HT1080 (cell line): ENCODE data around the gene CEP152. TPM values are rescaled to one million over a fixed set of nuclear protein-coding genes. Genes with fewer than 3 reads are reported as not detected.
"Not testable (repeated sequence)": the region's sequence is repeated elsewhere in the genome, so short reads cannot be mapped to it uniquely, and the experiment has no call there.

Experiments used
- DNase-seq: peaks from one replicate; pipeline ENCODE4 v3.0.0-alpha.2; 2015; ENCODE audit warnings: low read depth
- polyA plus RNA-seq, 2 experiments: library from polyadenylated mRNA; depleted of rRNA; stranded (reverse); fragments of >200 nt; gene quantifications; 2 replicates each; pipeline ENCODE4 v1.2.3, GENCODE V29; 2015
- total RNA-seq: library from RNA; depleted of rRNA; stranded (reverse); fragments of >200 nt; shearing (Covaris generic); gene quantifications from 2 replicates; pipeline ENCODE4 v1.2.3, GENCODE V29; 2014; rRNA removed

Gene CEP152, protein sequence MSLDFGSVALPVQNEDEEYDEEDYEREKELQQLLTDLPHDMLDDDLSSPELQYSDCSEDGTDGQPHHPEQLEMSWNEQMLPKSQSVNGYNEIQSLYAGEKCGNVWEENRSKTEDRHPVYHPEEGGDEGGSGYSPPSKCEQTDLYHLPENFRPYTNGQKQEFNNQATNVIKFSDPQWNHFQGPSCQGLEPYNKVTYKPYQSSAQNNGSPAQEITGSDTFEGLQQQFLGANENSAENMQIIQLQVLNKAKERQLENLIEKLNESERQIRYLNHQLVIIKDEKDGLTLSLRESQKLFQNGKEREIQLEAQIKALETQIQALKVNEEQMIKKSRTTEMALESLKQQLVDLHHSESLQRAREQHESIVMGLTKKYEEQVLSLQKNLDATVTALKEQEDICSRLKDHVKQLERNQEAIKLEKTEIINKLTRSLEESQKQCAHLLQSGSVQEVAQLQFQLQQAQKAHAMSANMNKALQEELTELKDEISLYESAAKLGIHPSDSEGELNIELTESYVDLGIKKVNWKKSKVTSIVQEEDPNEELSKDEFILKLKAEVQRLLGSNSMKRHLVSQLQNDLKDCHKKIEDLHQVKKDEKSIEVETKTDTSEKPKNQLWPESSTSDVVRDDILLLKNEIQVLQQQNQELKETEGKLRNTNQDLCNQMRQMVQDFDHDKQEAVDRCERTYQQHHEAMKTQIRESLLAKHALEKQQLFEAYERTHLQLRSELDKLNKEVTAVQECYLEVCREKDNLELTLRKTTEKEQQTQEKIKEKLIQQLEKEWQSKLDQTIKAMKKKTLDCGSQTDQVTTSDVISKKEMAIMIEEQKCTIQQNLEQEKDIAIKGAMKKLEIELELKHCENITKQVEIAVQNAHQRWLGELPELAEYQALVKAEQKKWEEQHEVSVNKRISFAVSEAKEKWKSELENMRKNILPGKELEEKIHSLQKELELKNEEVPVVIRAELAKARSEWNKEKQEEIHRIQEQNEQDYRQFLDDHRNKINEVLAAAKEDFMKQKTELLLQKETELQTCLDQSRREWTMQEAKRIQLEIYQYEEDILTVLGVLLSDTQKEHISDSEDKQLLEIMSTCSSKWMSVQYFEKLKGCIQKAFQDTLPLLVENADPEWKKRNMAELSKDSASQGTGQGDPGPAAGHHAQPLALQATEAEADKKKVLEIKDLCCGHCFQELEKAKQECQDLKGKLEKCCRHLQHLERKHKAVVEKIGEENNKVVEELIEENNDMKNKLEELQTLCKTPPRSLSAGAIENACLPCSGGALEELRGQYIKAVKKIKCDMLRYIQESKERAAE (N-terminal part only)
- total RNA-seq: 6.3 and 14.5 TPM in 2 replicates
- polyA plus RNA-seq (2015; cell fraction: cytosol; rRNA removed): 4.5 and 5.3 TPM in 2 replicates
- polyA plus RNA-seq (2015; cell fraction: nucleus; rRNA removed): 23.0 and 28.2 TPM in 2 replicates

DNA sequence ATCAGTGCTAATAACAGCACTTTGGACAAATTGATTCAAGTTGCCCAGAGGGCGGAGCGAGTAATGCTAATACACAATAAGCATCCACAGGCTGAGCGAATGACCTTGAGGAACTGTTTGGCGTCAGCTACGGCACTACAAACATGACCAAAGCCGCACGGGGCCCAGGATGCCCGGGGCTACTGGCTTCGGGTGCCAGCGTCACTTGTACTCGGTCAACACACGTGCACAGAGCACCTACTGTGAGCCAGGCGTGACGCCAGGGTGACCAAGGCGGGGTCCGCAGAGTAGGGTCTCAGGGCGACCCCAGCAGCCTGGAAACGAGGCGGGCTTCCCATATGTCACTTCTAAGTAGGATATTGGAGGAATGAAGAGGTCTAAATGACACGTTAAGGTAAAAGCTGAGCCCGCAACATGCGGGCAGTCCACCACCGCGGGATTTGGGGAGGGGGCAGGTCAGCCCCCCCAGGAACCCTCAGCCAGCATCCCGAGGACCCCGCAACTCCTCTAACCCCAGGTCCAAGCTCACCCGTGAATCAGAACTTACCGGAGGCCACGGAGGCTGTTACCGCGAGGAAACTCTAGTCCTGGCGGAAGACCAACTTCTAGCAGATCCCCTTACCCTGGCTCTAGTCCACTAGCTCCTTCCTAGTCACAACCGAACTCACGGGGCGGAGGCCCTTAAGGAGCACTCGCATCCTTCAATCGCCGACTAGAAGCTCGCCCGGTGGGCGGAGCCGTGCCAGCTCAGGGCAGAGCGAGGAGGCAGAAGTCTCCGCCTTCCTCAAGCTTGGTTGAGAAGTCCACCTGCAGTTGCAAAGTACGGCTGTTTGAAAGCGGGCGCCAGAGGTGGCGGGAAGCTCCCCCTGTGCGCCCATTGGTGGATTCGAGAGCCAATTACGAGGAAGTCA lies at the start of gene CEP152:
CEP152 (minus strand) TSS at position 656 of the 911 bp plus-strand sequence. CDS start 5,420 bp downstream, outside the sequence.
- DNase-seq: peak; percentile 99

DNA sequence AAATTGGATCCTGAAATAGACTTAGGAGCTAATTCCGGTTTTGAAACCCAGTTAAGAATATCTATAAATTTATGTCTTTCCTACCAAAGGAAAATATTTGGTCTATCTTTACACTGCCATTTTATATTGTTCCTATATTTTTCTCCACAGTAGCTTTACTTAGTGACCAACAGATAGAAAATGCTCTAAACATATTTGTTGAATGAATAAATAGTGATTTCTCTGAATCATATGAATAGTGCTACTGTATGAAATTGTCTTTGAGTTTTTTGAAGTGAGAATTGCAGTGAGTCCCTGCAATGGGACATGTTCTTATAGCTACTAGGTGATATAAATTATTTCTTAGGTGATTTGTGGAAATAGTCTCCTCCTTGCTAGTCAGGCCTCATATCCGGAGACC lies 48.6 kb upstream of the CEP152 start:
- DNase-seq: no peak

DNA sequence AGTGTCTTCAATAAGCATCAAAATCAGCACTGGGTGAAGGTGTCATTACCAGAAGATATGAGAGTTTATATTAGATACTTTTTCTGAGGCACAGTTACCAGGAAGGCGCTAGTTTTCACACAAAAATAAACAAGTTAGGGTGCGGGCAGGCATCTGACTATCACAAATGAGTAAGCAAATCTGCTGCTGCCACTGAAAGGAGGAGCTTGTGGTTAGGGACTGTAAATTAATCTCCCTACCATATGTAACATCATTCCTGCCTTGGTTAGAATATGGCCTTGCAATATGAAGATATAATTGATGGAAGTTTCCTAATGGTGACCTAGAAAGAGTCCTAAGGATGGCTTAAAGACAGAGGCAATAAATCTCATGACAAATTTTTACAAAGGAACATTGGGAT lies 47.5 kb upstream of the CEP152 start:
- peak; percentile 53 for DNase-seq

DNA sequence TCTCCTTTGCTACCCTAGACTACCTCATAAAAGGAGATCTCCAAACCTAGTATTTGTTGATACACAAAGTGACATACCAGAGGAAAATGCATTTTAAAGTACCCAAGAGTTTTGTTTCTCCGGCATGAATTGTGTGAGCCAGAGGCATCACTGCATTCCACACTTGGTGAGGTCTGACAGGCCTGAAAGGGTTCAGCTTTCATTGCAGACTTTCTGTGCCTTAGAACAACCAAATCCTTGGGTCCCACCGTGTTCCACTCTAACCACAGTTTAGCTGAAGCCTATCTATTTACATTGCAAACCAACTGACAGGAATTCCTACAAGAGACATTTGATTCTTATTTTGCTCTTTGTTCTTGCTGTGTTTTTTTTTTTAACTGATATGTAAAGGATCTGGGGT lies 46.1 kb upstream of the CEP152 start:
- DNase-seq: no peak

DNA sequence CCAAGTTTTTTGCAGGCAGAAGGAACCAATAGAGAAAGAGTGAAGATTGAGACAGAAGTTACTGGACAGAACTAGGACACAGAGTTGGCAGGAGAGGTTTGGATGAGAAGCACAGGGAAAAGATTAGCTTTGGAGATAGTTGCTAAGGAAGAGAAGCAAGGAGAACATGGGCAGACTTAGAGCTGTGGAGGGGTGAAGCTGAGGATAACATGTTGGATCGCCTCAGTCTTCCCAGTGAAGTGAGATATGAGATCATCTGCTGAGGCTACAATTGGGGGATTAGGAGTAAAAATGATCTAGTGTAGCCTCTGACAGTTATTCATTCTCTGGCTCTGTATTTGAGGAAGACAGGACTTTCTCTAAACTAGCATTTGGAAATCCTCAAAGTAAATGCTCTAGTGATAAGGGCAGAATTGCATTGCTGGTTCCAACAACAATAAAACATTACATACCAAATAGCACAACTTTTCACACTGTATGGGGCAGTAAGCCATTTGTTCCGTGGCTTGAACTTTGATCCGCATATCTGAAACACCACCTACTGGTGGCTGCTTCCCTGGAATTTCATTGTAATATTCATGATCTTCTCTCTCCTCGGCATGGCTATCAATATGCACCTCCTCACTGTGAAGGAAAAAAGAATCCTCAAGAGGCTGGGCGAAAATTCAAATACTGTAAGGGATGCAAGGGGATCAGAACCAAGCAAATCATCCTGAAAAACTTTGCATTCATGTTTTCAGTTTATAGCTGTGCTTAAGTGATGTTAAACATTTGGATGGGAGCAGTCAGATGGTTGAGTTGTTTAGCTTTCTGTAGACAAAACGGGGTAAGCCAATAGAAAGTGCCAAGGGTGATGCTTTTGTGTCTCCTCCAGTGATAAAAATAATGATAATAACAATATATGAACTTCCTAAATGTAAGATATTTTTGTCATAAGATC lies 44.9 kb upstream of the CEP152 start:
- peak; percentile 41 for DNase-seq

DNA sequence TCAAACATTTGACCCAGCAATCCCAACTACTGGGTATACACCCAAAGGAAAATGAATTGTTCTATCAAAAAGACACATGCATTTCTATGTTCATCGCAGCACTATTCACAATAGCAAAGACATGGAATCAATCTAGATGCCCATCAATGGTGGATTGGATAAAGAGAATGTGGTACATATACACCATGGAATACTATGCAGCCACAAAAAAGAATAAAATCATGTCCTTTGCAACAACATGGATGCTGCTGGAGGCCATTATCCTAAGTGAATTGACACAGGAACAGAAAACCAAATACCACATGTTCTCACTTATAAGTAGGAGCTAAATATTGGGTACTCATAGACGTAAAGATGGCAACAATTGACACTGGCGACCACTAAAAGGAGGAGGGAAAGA lies 43.6 kb upstream of the CEP152 start:
- DNase-seq: not testable (repeated sequence)

DNA sequence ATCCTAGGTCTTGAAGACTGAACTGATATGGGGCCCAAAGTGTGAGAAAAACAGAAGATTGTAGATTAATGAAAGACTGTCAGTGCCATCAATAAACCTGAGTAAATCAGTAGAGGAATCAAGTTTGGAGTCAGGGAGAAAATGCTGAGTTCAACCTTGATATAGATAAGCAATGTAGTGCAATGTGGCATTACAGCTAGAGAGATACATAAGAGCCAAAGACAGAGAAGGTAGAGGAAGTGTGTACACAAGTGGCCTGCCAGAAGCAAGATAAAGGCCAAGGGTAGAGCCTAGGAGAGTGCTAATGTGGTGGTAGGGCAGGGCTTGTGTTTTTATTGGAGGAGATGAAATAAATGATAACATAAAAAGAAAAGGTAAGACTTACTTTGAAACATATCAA lies 41.1 kb upstream of the CEP152 start:
- DNase-seq: no peak

DNA sequence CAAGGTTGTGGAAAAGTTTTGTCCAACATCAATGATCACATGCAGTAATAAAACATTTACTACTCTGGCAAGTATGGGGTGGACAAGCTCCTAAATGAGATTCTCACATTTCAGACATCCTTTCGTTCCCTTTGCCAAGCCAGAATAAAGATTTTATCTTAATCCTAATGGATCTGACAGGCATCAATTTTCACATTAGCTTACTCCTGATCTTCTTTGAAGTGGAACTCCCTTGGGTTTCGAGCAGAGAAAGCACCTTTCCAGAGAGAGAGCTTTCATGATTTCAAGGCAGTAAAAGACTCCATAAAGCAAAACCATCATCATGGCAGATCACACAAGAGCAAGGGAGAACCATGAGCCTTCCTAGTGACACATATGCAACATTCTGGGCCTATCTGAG lies 39.8 kb upstream of the CEP152 start:
- DNase-seq: no peak

DNA sequence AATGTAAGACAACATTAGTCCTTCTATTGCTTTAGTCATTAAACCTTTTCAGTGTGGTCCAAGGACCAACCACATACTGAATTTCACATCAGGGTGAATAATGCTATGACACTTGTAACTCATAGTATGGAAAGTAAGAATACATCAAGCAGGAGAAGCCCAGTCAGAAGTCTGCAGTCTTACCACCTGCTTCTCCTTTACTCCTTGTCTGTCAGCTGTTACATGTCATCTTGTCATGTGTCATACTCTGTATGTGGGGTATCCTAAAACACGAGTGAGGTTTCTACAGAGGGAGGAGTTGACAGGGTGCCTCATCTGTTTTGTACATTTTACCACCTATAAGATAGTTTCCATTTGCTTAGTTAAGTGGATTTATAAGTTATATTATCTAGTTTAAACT lies 34.3 kb upstream of the CEP152 start:
- no peak for DNase-seq

DNA sequence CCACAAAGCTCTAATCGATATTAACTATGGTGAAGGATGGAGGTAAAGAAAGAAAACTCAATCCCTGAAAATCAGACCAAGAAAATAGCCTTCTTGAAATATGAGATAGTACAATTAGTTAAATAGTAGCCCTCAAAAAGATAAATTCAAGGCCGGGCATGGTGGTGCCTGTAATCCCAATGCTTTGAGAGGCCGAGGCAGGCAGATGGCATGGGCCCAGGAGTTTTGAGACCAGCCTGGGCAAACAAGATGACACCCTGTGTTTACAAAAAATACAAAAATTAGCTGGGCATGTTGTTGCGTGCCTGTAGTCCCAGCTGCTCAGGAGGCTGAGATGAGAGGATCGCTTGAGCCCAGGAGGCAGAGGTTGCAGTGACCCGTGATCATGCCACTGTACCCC lies 31.6 kb upstream of the CEP152 start:
- DNase-seq: no peak

DNA sequence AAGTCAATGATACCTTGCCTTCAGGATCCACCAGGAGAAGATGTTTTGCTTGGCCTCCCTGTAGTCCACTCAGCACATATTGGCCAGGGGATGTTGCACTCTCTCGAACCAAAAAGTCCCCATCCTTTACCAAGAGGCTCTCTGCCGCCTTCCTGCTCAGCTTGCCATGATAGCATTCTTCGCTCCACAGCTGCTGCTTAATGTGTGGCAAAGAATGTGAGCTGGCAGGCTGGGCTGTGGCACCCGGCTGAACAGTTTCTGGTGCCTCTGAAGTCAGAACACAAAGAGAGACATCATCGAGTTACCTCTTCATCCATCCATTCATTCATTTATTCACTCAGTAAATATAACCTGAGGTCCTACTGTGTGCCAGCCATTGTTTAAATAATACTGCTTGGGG lies 23.9 kb upstream of the CEP152 start:
- DNase-seq: no peak

DNA sequence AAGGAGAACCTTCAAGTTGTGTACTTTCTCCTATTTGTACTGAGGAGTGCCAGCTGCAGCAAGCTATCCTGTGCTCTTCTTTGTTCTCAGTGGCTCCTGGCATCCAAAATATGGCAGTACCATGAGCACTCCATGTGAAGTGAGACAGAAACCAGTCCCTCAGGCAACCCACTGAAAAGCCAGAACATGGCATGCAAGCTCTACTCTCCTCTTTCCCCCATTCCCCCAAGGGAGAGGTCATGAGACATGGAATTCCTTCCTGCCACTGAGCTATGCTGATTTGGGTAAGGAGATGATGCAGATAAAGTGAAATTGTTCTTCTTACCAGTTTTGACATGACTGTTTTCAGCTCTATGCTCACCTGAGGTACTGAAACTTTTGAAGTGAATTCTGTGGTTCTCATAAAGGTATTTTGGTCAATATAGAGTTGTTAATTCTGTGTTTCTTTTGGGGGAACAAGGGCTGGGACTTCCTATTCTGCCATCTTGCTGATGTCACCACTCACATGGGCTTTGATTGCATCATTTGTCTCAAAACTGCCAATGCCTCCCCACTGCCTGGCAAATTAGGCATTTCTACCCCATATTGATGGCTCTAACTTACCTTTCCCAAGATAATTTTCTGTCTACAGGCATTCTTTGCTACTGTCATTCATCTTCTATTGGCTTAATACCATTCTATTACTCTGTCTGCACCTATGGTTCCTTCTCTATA lies 22.8 kb upstream of the CEP152 start:
- no peak for DNase-seq

DNA sequence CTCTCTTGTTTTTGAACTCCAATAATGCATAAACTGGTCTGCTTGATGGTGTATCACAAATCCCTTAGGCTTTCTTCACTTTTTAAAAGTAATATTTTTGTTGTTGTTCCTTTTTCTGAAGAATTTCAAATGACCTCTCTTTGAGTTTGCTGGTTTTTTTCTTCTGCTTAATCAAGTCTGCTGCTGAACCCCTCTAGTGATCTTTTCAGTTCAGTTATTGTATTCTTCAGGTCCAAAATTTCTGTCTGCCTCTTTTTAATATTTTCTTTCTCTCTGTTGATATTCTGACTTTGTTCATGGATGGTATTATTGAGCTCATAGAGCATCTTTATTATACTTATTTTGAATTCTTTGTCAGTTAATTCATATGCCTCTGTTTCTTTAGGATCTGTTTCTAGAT lies 21.8 kb upstream of the CEP152 start:
- no peak for DNase-seq

DNA sequence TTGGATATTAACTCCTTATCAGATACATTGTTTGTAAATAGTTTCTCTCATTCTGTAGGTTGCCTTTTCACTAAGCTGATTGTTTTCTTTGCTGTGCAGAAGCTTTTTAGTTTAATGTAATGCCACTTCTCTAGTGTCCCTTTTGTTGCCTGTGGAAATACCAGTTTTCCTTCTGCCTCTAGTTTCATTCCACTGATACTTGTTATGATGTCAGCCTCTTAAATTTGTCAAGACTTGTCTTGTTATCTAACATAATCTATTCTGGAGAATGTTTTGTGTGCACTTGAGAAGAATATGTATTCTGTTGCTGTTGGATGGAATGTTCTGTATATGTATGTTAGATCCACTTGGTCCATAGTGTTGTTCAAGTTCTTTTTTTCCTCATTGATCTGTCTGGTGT lies 18.0 kb upstream of the CEP152 start:
- no peak for DNase-seq

DNA sequence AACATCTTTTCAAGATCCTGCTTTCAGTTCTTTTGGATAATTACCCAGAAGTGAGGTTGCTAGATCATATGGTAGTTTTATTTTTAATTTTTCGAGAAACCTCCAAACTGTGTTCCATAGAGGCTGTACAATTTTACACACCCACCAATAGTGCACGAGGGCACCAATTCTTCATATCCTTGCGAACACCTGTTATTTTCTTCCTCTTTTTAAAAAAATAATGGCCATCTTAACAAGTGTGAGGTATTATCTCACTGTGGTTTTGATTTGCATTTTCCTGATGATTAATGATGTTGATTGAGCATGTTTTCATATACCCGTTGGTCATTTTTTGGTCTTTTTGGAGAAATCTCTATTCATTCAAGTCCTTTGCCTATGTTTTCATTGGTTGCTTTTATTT lies 17.6 kb upstream of the CEP152 start:
- DNase-seq: no peak

DNA sequence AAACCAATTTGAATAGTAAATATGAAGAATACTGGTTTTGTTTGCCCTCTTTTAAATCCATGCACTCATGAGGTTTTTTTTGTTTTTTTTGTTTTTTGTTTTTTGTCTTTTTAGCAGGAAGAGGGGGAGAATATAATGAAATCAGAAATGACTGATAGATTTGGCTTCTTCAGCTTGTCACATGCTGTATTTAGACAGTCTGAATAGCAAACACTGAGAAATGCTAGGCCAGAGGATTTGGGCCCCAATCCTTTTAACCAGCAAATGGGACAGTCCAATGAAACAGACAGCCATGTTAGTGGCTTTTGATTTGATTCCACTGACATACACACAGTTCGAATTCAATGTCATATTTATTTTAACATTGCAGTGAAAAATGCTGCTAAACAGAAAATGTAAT lies 14.2 kb upstream of the CEP152 start:
- DNase-seq: no peak

DNA sequence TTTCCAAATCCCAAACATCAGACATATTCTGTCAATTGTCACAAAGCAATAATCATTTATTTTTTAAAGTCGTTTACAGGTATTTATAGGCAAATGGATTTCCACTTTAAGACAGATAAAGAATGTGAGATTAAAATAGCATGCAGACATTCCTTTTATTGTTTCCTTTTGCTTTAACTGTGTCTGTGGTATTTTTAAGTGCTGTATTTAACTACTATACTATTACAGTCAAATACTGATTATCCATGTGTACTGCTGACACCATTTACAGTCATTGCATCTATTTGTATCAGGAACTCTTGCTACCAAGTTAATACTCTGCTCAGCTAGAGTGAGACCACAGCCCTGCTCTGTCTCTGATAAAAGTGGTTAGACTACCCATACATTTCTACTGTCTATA lies 12.8 kb upstream of the CEP152 start:
- DNase-seq: no peak

DNA sequence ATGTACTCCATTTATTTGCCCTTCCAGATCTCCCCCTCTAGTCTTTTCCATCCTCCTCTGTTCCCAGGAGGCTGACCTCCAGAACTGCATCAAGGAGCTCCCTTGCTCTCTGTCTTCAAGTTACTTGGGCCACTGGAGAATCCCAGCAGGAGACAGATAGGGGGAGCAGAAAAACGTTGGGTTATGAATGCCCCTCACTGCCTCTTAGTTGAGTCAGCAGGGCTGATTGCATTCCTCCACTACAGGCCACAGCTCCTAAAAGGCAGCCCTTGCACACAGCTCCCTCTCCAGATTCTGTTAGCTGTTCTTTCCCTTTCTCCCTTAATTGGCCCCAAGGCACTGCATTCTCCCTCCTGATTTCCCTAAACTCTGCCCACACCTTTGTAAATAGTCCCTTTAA lies 12.4 kb upstream of the CEP152 start:
- DNase-seq: peak; percentile 43

DNA sequence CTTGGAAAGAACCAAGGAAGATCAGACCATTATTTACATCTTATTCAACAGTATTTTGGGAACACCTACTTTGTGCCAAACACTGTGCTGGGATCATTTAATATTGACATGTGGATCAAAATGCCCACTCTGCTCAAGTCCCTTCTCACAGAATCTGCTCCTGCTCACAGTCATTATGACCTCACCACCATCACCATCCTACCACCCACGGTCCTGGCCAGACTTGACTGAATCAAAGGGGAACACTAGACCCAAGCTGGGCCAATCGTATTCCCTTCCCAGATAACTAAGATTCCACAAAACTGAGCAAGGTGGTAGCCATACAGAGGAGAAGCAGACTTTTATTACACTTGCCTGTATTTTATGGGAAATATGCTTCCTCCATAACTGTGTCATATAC lies 3.4 kb upstream of the CEP152 start:
- DNase-seq: no peak
